ENCODE measurements around the gene PTGES3L. TPM values are rescaled to one million over a fixed set of nuclear protein-coding genes. Genes with fewer than 3 reads are reported as not detected.
"Not testable (repeated sequence)": the region's sequence is repeated elsewhere in the genome, so short reads cannot be mapped to it uniquely, and the experiment has no call there.

The PTGES3L gene
- total RNA-seq, 3 donors from 2014 or later = 0.44 to 0.66 TPM; not detected in 1

- DNase-seq (ENCODE audit: low spot score in 2 of 2) = peak; percentile 73 to 86
- Histone ChIP-seq H3K27me3 (no peaks in the 10 kb centered on the region), H3K4me1 (no peaks in the 10 kb centered on the region), H3K9me3 (no peaks in the 10 kb centered on the region), H3K27ac (peak within 1 kb of the TSS; percentile 96 to 98), H3K36me3 (no peaks in the 10 kb centered on the region), H3K4me3 (peak within 1 kb of the TSS; percentile 55 to 89 (median 76))
- TF ChIP-seq POLR2A (IDR thresholded peaks at IDR 0.05) = no peak
- TF ChIP-seq POLR2AphosphoS5 (IDR thresholded peaks at IDR 0.05) = peak; percentile 52 to 66 (median 53)
- TF ChIP-seq CTCF (IDR thresholded peaks at IDR 0.05) = peak in 1 of 3 donors; percentile 18
- intact Hi-C loops (cut with DNase I; ENCODE audit: low total_unique reads) = no loop called here
Measured at GRCh38 chr17:43006639-43007551, 27.0 kb upstream of the PTGES3L start, which contains the start of gene IFI35. Gene IFI35, plus strand, starts transcription at chr17:43006784. Its CDS starts 164 bp downstream, at chr17:43006948.

- DNase-seq (ENCODE audit: low spot score in 2 of 2) = no peak
- no peaks in the 10 kb centered on the region for H3K36me3 ChIP-seq
- no peak for TF ChIP-seq CTCF (IDR thresholded peaks at IDR 0.05)
- TF ChIP-seq POLR2A (IDR thresholded peaks at IDR 0.05) = no peak
- TF ChIP-seq POLR2AphosphoS5 (IDR thresholded peaks at IDR 0.05) = no peak
- H3K4me1 ChIP-seq = peaks cover 0 to 8% of the 10 kb centered on the region in 2 donors
- no peaks in the 10 kb centered on the region for H3K9me3 ChIP-seq
- H3K27ac ChIP-seq = no peak overlapping the region
- no peaks in the 10 kb centered on the region for H3K27me3 ChIP-seq
- intact Hi-C loops (cut with DNase I; ENCODE audit: low total_unique reads) = no loop called here
- no peak overlapping the region for H3K4me3 ChIP-seq
Measured at GRCh38 chr17:43003542-43004172, 23.8 kb upstream of the PTGES3L start.

- H3K27me3 ChIP-seq; H3K4me1 ChIP-seq; H3K4me3 ChIP-seq; H3K36me3 ChIP-seq; intact Hi-C loops (cut with DNase I; ENCODE audit: low total_unique reads); H3K27ac ChIP-seq; H3K9me3 ChIP-seq; DNase-seq (ENCODE audit: low spot score in 2 of 2): not testable (repeated sequence)
Measured at GRCh38 chr17:43000894-43001293, 21.0 kb upstream of the PTGES3L start.

- TF ChIP-seq POLR2A (IDR thresholded peaks at IDR 0.05) (no peak), POLR2AphosphoS5 (IDR thresholded peaks at IDR 0.05) (no peak), CTCF (IDR thresholded peaks at IDR 0.05) (no peak)
Measured at GRCh38 chr17:42999003-42999525, 19.2 kb upstream of the PTGES3L start.

GRCh38 chr17:42997984-42998938, 18.4 kb upstream of the PTGES3L start, which contains the start of gene RPL27:
Gene RPL27, plus strand, starts transcription at chr17:42998419. Its CDS starts 332 bp downstream, at chr17:42998751.
- no peaks in the 10 kb centered on the region for H3K27me3 ChIP-seq
- H3K27ac ChIP-seq = peak within 1 kb of the TSS; percentile 95 to 97
- intact Hi-C loops (cut with DNase I; ENCODE audit: low total_unique reads) = no loop called here
- TF ChIP-seq POLR2AphosphoS5 (IDR thresholded peaks at IDR 0.05) (peak; percentile 97 to 99 (median 98)), POLR2A (IDR thresholded peaks at IDR 0.05) (peak; percentile 80), CTCF (IDR thresholded peaks at IDR 0.05) (peak; percentile 95 to 97 (median 96))
- H3K36me3 ChIP-seq = no peaks in the 10 kb centered on the region
- peaks cover 0 to 8% of the 10 kb centered on the region in 2 donors for H3K4me1 ChIP-seq
- DNase-seq (ENCODE audit: low spot score in 2 of 2) = peak; percentile 97 to 99
- no peaks in the 10 kb centered on the region for H3K9me3 ChIP-seq
- H3K4me3 ChIP-seq = peak within 1 kb of the TSS; percentile 78 to 91 (median 80)

More at GRCh38 chr17:42999003-42999525, 19.2 kb upstream of the PTGES3L start:
- no peaks in the 10 kb centered on the region for H3K9me3 ChIP-seq
- H3K27ac ChIP-seq = peak overlapping the region; percentile 95 to 97
- H3K4me3 ChIP-seq = peak overlapping the region; percentile 78 to 91 (median 80)
- no peaks in the 10 kb centered on the region for H3K27me3 ChIP-seq
- H3K36me3 ChIP-seq = no peaks in the 10 kb centered on the region
- peaks cover 0 to 8% of the 10 kb centered on the region in 2 donors for H3K4me1 ChIP-seq
- intact Hi-C loops (cut with DNase I; ENCODE audit: low total_unique reads) = no loop called here
- DNase-seq (ENCODE audit: low spot score in 2 of 2) = no peak
